Peyer's patch (tissue), 4 donors: ENCODE results near the gene MUC5B.
"Not testable (repeated sequence)": the region's sequence is repeated elsewhere in the genome, so short reads cannot be mapped to it uniquely, and the experiment has no call there.

Experiments used
- POLR2A ChIP-seq, 2 donors: fragments of 450-650 bp; IDR thresholded peaks; one replicate each; pipeline ENCODE4 v1.5.1; 2017; ENCODE audit warnings: antibody characterized with exemption in 2 of 2, mild to moderate bottlenecking in 2 of 2, moderate library complexity in 2 of 2
- TF ChIP-seq, protein P1 (sequence below), 6 experiments: fragments of 450-650 bp in 4 of 6; fragments of 200-600 bp in 2 of 6; sonication (generic) in 1 of 6; IDR thresholded peaks; one replicate each; pipeline ENCODE4 v1.5.1; 2017 to 2019; ENCODE audit warnings: antibody characterized with exemption in 6 of 6, mild to moderate bottlenecking in 3 of 6, moderate library complexity in 1 of 6

DNA sequence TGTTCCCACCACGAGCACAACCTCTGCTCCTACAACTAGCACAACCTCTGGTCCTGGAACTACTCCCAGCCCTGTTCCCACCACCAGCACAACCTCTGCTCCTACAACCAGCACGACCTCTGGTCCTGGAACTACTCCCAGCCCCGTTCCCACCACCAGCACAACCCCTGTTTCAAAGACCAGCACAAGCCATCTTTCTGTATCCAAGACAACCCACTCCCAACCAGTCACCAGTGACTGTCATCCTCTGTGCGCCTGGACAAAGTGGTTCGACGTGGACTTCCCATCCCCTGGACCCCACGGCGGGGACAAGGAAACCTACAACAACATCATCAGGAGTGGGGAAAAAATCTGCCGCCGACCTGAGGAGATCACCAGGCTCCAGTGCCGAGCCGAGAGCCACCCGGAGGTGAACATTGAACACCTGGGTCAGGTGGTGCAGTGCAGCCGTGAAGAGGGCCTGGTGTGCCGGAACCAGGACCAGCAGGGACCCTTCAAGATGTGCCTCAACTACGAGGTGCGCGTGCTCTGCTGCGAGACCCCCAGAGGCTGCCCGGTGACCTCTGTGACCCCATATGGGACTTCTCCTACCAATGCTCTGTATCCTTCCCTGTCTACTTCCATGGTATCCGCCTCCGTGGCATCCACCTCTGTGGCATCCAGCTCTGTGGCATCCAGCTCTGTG, 30.9 kb upstream of the MUC5B start:
- TF ChIP-seq, protein P1, sequence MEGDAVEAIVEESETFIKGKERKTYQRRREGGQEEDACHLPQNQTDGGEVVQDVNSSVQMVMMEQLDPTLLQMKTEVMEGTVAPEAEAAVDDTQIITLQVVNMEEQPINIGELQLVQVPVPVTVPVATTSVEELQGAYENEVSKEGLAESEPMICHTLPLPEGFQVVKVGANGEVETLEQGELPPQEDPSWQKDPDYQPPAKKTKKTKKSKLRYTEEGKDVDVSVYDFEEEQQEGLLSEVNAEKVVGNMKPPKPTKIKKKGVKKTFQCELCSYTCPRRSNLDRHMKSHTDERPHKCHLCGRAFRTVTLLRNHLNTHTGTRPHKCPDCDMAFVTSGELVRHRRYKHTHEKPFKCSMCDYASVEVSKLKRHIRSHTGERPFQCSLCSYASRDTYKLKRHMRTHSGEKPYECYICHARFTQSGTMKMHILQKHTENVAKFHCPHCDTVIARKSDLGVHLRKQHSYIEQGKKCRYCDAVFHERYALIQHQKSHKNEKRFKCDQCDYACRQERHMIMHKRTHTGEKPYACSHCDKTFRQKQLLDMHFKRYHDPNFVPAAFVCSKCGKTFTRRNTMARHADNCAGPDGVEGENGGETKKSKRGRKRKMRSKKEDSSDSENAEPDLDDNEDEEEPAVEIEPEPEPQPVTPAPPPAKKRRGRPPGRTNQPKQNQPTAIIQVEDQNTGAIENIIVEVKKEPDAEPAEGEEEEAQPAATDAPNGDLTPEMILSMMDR (IDR thresholded peaks at IDR 0.05): not testable (repeated sequence)
- TF ChIP-seq POLR2A (IDR thresholded peaks at IDR 0.05): not testable (repeated sequence)
